IMR-90 (cell line): ENCODE measurements around the gene AIF1. TPM values are rescaled to one million over a fixed set of nuclear protein-coding genes. Genes with fewer than 3 reads are reported as not detected.
A peak's percentile ranks its signal among the peaks of the same experiment; 100 is the strongest.

Experiments
- ATAC-seq: fragments of 200-7000 bp; cut with Tn5 transposase; 2 replicates; pipeline ENCODE4 v1.9.1; 2020; ENCODE audit warnings: low read depth, mild to moderate bottlenecking, moderate library complexity
- BruUV-seq: library from RNA; stranded (reverse); fragments of 400-500 nt; replicated peaks from 2 replicates; lab custom pipeline; 2021; lab: Mats Ljungman, UMichigan
- CTCF ChIA-PET: fragments of 300-600 bp; formaldehyde crosslinking; extraction: SDS; loops from one replicate; lab custom pipeline; 2021; ENCODE audit warnings: antibody characterized with exemption; lab: Yijun Ruan, JAX
- POLR2A ChIA-PET: fragments of 300-600 bp; sonication (Branson Sonifier 250); formaldehyde crosslinking; loops from one replicate; lab custom pipeline; 2022; ENCODE audit warnings: antibody characterized with exemption; ENCODE audit not compliant: unreplicated experiment; lab: Charles Lee
- DNase-seq: peaks from one replicate; pipeline ENCODE4 v3.0.0; 2013
- H2AFZ ChIP-seq: replicated peaks from 2 replicates; pipeline ENCODE3; 2013; ENCODE audit warnings: low read length, mild to moderate bottlenecking; ENCODE audit not compliant: poor library complexity
- H2AK5ac ChIP-seq: 2 replicates; pipeline ENCODE4 v1.6.1; 2013; ENCODE audit warnings: low read depth, low read length, inconsistent platforms
- H2AK9ac ChIP-seq: replicated peaks from 2 replicates; pipeline ENCODE3; 2013; ENCODE audit warnings: mild to moderate bottlenecking, low read depth, low read length, moderate library complexity; ENCODE audit not compliant: poor library complexity
- H2BK120ac ChIP-seq: 2 replicates; pipeline ENCODE4 v1.6.1; 2013; ENCODE audit warnings: low read depth, low read length, inconsistent platforms
- H2BK15ac ChIP-seq: 3 replicates; pipeline ENCODE4 v1.6.1; 2013; ENCODE audit warnings: low read depth, low read length, inconsistent platforms
- H2BK20ac ChIP-seq: 2 replicates; pipeline ENCODE4 v1.6.1; 2013; ENCODE audit warnings: low read depth, mild to moderate bottlenecking, inconsistent platforms, low read length, moderate library complexity
- H2BK5ac ChIP-seq: 2 replicates; pipeline ENCODE4 v1.6.1; 2013; ENCODE audit warnings: mild to moderate bottlenecking, low read depth, low read length, inconsistent platforms; ENCODE audit not compliant: poor library complexity, severe bottlenecking
- H3K14ac ChIP-seq: replicated peaks from 2 replicates; pipeline ENCODE4 v1.6.1; 2013; ENCODE audit warnings: low read depth, low read length, inconsistent platforms
- H3K18ac ChIP-seq: 2 replicates; pipeline ENCODE4 v1.6.1; 2013; ENCODE audit warnings: low read depth, low read length, control low read depth
- H3K23ac ChIP-seq: 2 replicates; pipeline ENCODE4 v1.6.1; 2013; ENCODE audit warnings: low read depth, low read length, inconsistent platforms
- H3K27ac ChIP-seq: 2 replicates; pipeline ENCODE4 v1.5.1; 2013; ENCODE audit warnings: mild to moderate bottlenecking, control low read depth, low read length; ENCODE audit not compliant: insufficient read depth
- H3K27me3 ChIP-seq: 2 replicates; pipeline ENCODE4 v1.6.1; 2013; ENCODE audit warnings: low read length; ENCODE audit not compliant: control insufficient read depth, insufficient read depth
- H3K36me3 ChIP-seq: 2 replicates; pipeline ENCODE4 v1.6.1; 2013; ENCODE audit warnings: low read length, mixed read lengths; ENCODE audit not compliant: control insufficient read depth, insufficient read depth
- H3K4ac ChIP-seq: 2 replicates; pipeline ENCODE4 v1.6.1; 2013; ENCODE audit warnings: low read depth, low read length, inconsistent platforms
- H3K4me1 ChIP-seq: 2 replicates; pipeline ENCODE4 v1.6.1; 2013; ENCODE audit warnings: low read length, mixed read lengths; ENCODE audit not compliant: control insufficient read depth, insufficient read depth
- H3K4me2 ChIP-seq: 2 replicates; pipeline ENCODE4 v1.6.1; 2013; ENCODE audit warnings: low read depth, mild to moderate bottlenecking, control low read depth, low read length, moderate library complexity
- H3K4me3 ChIP-seq: 2 replicates; pipeline ENCODE4 v1.5.1; 2013; ENCODE audit warnings: low read depth, mild to moderate bottlenecking, control low read depth, low read length, moderate library complexity; ENCODE audit not compliant: insufficient read depth
- H3K56ac ChIP-seq: 2 replicates; pipeline ENCODE4 v1.6.1; 2013; ENCODE audit warnings: low read length, inconsistent platforms; ENCODE audit not compliant: insufficient read depth; ENCODE audit errors: extremely low read depth
- H3K79me1 ChIP-seq, 2 experiments: 2 replicates each; pipeline ENCODE4 v1.6.1; 2013; ENCODE audit warnings: low read length in 2 of 2, inconsistent platforms in 1 of 2, low read depth in 1 of 2
- H3K9ac ChIP-seq: 2 replicates; pipeline ENCODE4 v1.6.1; 2013; ENCODE audit warnings: low read depth, low read length, control low read depth
- H3K9me1 ChIP-seq: 2 replicates; pipeline ENCODE4 v1.6.1; 2013; ENCODE audit warnings: low read length, inconsistent platforms; ENCODE audit not compliant: insufficient read depth
- H3K9me3 ChIP-seq: 2 replicates; pipeline ENCODE4 v1.6.1; 2013; ENCODE audit warnings: low read length; ENCODE audit not compliant: control insufficient read depth, insufficient read depth
- H4K20me1 ChIP-seq: 2 replicates; pipeline ENCODE4 v1.6.1; 2013; ENCODE audit warnings: low read length, inconsistent platforms; ENCODE audit not compliant: insufficient read depth
- H4K5ac ChIP-seq: 2 replicates; pipeline ENCODE4 v1.6.1; 2013; ENCODE audit warnings: mild to moderate bottlenecking, low read depth, low read length, control low read depth
- H4K8ac ChIP-seq, 2 experiments: 2 replicates each; pipeline ENCODE4 v1.6.1; 2013; ENCODE audit warnings: low read depth in 2 of 2, low read length in 2 of 2, control low read depth in 1 of 2, inconsistent platforms in 1 of 2
- H4K91ac ChIP-seq: 2 replicates; pipeline ENCODE4 v1.6.1; 2013; ENCODE audit warnings: low read depth, low read length, inconsistent platforms; ENCODE audit not compliant: insufficient read depth
- CTCF ChIP-seq: conservative IDR thresholded peaks from 2 replicates; pipeline ENCODE4 v1.5.1; 2012; ENCODE audit warnings: mild to moderate bottlenecking, low read depth, low read length, improper control_type of control experiment
- ELK1 ChIP-seq: fragments of 150-350 bp; IDR thresholded peaks from 2 replicates; pipeline ENCODE4 v1.6.1; 2016; ENCODE audit warnings: low read depth, mild to moderate bottlenecking, low read length, moderate library complexity, borderline replicate concordance
- MAFK ChIP-seq: IDR thresholded peaks from 2 replicates; pipeline ENCODE4 v1.6.1; 2012; ENCODE audit warnings: low read depth, low read length, improper control_type of control experiment
- WGBS, 2 experiments: methylation state at CpG; one replicate each; pipeline versions ENCODE4 v1.1.5 to v1.1.7; 2013; ENCODE audit warnings: missing lambda C conversion rate in 2 of 2; ENCODE audit not compliant: insufficient read length in 1 of 2; ENCODE audit errors: extremely low coverage in 2 of 2; 5-methylcytosine and 5-hydroxymethylcytosine counted together
- dilution Hi-C: fragments of 300-500 bp; cut with HindIII; formaldehyde crosslinking; loops from one replicate; pipeline ENCODE4 v1.14.3; 2018; ENCODE audit warnings: low sequenced_read_pairs; ENCODE audit not compliant: unreplicated experiment
- in situ Hi-C: fragments of 300-500 bp; cut with MboI; formaldehyde crosslinking; loops from 3 replicates; pipeline ENCODE4 v1.14.3; 2019; ENCODE audit warnings: low sequenced_read_pairs, inconsistent platforms, mixed read lengths
- intact Hi-C: fragments of 100-400 bp; cut with micrococcal nuclease; formaldehyde crosslinking; loops from 2 replicates; pipeline ENCODE4 v1.10.0; 2022
- polyA plus RNA-seq, 3 experiments: library from polyadenylated mRNA; depleted of rRNA; stranded (reverse); fragments of >200 nt; gene quantifications; 2 replicates each; pipeline ENCODE4 v1.2.3, GENCODE V29; 2012; ENCODE audit warnings: low replicate concordance in 1 of 3
- total RNA-seq: library from RNA; depleted of rRNA; stranded (reverse); fragments of >200 nt; gene quantifications from 2 replicates; pipeline ENCODE4 v1.2.3, GENCODE V29; 2012

The AIF1 gene
- total and polyA plus RNA-seq, 2 of the 4 experiments (the other 2 are of a cell fraction): not detected

GRCh38 chr6:31657406-31658157 is 42.5 kb downstream of the AIF1 start (continued):
- TF ChIP-seq CTCF: no peak

GRCh38 chr6:31658158-31658688 is 43.2 kb downstream of the AIF1 start:
- no TSS peak for BruUV-seq
- H3K4ac ChIP-seq: no peak overlapping the region
- no peak overlapping the region for H3K14ac ChIP-seq
- no peak overlapping the region for H4K8ac ChIP-seq
- H2AFZ ChIP-seq: no peak overlapping the region
- no peaks in the 10 kb centered on the region for H3K27me3 ChIP-seq
- no peak overlapping the region for H2BK20ac ChIP-seq
- H2AK5ac ChIP-seq: no peak overlapping the region
- H3K18ac ChIP-seq: no peak overlapping the region
- POLR2A ChIA-PET: no interaction called here
- DNase-seq (no peak), ATAC-seq (no peak)
- no peak overlapping the region for H3K27ac ChIP-seq
- TF ChIP-seq ELK1 (no peak), MAFK (peak; percentile 45)
- H2BK120ac ChIP-seq: no peak overlapping the region
- H3K9me1 ChIP-seq: peaks cover 17% of the 10 kb centered on the region; the same call in 1 of the 2 replicates
- no CpG with 5 or more reads among the region's 4 CpGs for WGBS, 2 experiments
- H3K9me3 ChIP-seq: no peaks in the 10 kb centered on the region
- H4K20me1 ChIP-seq: peaks cover 17% of the 10 kb centered on the region
- no peak overlapping the region for H3K4me3 ChIP-seq
- CTCF ChIA-PET: no interaction called here
- dilution Hi-C loops (no loop called here), in situ Hi-C loops (no loop called here), intact Hi-C loops (no loop called here)
- H3K23ac ChIP-seq: no peak overlapping the region
- no peak overlapping the region for H4K5ac ChIP-seq
- no peak overlapping the region for H2AK9ac ChIP-seq
- H3K4me2 ChIP-seq: no peak overlapping the region; the same call in 1 of the 2 replicates
- H4K91ac ChIP-seq: no peak overlapping the region
- peaks cover 14% of the 10 kb centered on the region for H3K4me1 ChIP-seq
- no peak overlapping the region for H2BK5ac ChIP-seq
- peaks cover 21 to 76% of the 10 kb centered on the region in 2 experiments; a peak in 3 of 4 replicates for H3K79me1 ChIP-seq
- H3K9ac ChIP-seq: no peak overlapping the region
- H2BK15ac ChIP-seq: no peak overlapping the region
- H3K36me3 ChIP-seq: peaks cover 15% of the 10 kb centered on the region
- H3K56ac ChIP-seq: no peak overlapping the region
